Mucosa of descending colon (tissue), 3 donors: Measurements from ENCODE around the gene SRRM3. TPM values are rescaled to one million over a fixed set of nuclear protein-coding genes. Genes with fewer than 3 reads are reported as not detected.
A peak's percentile ranks its signal among the peaks of the same experiment; 100 is the strongest.

ENCODE experiments used
- ATAC-seq: fragments of 200-7000 bp; cut with Tn5 transposase; one replicate; pipeline ENCODE4 v1.9.1; 2020; ENCODE audit warnings: mild to moderate bottlenecking, moderate library complexity
- DNase-seq, 3 donors: peaks; one replicate each; pipeline ENCODE4 v3.0.0-alpha.2; 2020
- H3K36me3 ChIP-seq: fragments of 200-600 bp; one replicate; pipeline ENCODE4 v1.8.0; 2021; ENCODE audit warnings: low read depth, mild to moderate bottlenecking
- H3K4me1 ChIP-seq: fragments of 200-600 bp; one replicate; pipeline ENCODE4 v1.8.0; 2021; ENCODE audit warnings: low read depth, mild to moderate bottlenecking
- H3K4me3 ChIP-seq: fragments of 200-600 bp; one replicate; pipeline ENCODE4 v1.8.0; 2021; ENCODE audit warnings: mild to moderate bottlenecking
- H3K9me3 ChIP-seq: fragments of 200-600 bp; one replicate; pipeline ENCODE4 v1.8.0; 2021; ENCODE audit warnings: mild to moderate bottlenecking
- intact Hi-C, 2 donors: fragments of 100-400 bp; cut with DNase I in 1 of 2; cut with micrococcal nuclease in 1 of 2; formaldehyde crosslinking; loops; one replicate each; pipeline versions ENCODE4 v1.11.0 to v1.11.1; 2022; cut with DNase I, micrococcal nuclease
- total RNA-seq, 3 donors: library from RNA; stranded (reverse); fragmentation: NEBNext Ultra II Directional in 2 of 3; extraction: Animal tissue kit (Norgen Biotek cat#: 25700) in 2 of 3; gene quantifications; one replicate each; pipeline versions ENCODE4 v1.2.1 to v1.2.4, GENCODE V29; 2021 to 2023
- TF ChIP-seq, protein P1 (sequence below): fragments of 200-600 bp; IDR thresholded peaks from one replicate; pipeline ENCODE4 v1.8.0; 2022; ENCODE audit warnings: antibody characterized with exemption, mild to moderate bottlenecking
- donor health status: DM: no; HTN: no; CAD: no; lungs with moderate emphysema.
- donor health status: DM: no; HTN: no; CAD: no.
- donor health status: DM: no; HTN: yes; CAD: no.

SRRM3 gene
- total RNA-seq, 3 donors from 2014 or later = 0.43 to 3.2 (median 0.67) TPM

DNA sequence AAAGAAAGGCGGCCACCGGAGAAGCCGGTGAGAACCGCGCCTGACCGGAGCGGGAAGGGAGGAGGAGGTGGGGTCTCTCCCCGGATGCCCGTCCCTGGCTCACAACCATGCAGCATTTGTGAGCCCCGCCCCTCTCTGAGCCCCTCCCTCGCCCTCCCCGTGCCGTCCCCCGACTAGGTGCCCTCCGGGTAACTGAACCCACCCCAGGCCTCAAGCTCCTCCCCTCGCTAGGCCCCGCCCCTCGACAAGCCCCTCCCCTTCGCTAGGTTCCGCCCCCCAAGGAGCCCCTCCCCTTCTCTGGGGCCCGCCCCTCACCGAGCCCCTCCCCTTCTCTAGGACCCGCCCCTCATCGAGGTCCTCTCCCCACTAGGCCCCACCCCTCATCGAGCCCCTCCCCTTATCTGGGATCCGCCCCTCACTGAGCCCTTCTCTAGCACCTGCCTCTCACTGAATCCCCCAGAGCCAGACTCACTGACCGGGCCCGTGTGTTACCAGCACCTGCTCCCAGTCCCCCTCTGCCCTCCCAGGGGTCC lies 58.5 kb downstream of the SRRM3 start:
- H3K4me1 ChIP-seq = peaks cover 7% of the 10 kb centered on the region
- TF ChIP-seq, protein P1, sequence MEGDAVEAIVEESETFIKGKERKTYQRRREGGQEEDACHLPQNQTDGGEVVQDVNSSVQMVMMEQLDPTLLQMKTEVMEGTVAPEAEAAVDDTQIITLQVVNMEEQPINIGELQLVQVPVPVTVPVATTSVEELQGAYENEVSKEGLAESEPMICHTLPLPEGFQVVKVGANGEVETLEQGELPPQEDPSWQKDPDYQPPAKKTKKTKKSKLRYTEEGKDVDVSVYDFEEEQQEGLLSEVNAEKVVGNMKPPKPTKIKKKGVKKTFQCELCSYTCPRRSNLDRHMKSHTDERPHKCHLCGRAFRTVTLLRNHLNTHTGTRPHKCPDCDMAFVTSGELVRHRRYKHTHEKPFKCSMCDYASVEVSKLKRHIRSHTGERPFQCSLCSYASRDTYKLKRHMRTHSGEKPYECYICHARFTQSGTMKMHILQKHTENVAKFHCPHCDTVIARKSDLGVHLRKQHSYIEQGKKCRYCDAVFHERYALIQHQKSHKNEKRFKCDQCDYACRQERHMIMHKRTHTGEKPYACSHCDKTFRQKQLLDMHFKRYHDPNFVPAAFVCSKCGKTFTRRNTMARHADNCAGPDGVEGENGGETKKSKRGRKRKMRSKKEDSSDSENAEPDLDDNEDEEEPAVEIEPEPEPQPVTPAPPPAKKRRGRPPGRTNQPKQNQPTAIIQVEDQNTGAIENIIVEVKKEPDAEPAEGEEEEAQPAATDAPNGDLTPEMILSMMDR = no peak
- no peaks in the 10 kb centered on the region for H3K9me3 ChIP-seq
- intact Hi-C loops = no loop called here
- H3K4me3 ChIP-seq = no peak overlapping the region
- ATAC-seq (peak; percentile 78), DNase-seq (no peak)
- no peaks in the 10 kb centered on the region for H3K36me3 ChIP-seq

DNA sequence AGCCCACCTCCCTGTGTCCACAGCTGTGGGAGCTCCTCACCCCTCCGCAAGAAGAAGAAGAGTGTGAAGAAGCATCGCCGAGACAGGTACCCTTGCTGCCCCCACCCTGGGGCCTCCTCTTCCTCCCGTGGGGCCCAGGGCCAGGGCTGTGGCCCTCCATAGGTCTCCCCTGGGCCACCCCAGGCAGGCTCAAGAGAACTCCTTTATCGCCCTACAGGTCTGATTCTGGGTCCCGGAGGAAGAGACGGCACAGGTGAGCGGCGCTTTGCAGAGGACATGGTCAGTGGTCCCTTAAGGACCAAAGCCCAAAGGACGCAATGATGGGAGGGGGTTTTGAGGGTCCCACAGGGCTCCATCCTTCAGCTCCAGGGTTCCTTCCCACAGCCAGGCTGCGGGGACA lies 59.6 kb downstream of the SRRM3 start:
- intact Hi-C loops = no loop called here
- DNase-seq = no peak
- Histone ChIP-seq H3K4me3 (no peak overlapping the region), H3K9me3 (no peaks in the 10 kb centered on the region), H3K4me1 (peaks cover 7% of the 10 kb centered on the region), H3K36me3 (no peaks in the 10 kb centered on the region)
- no peak for ATAC-seq
- TF ChIP-seq, protein P1 = no peak

DNA sequence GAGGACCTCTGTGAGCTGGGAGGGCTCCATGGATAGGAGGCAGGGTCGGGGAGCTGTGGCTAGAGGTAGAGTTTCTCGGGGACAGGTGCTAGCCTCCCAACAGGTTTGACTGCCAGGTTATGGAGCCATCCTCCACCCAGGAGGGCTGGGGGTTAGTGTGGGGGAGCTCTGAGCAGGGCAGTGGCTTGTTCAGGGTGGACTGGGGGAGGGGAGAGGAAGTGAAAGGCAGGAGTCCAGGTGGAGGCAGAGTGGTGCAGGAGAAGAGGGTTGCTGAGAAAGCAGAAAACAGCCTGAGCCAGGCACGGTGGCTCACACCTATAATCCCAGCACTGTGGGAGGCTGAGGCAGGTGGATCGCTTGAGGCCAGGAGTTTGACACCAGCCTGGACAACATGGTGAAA lies 60.2 kb downstream of the SRRM3 start:
- Histone ChIP-seq H3K36me3 (no peaks in the 10 kb centered on the region), H3K4me1 (peaks cover 9% of the 10 kb centered on the region), H3K9me3 (no peaks in the 10 kb centered on the region), H3K4me3 (no peak overlapping the region)
- intact Hi-C loops = no loop called here
- DNase-seq = no peak
- TF ChIP-seq, protein P1 = no peak
- no peak for ATAC-seq

DNA sequence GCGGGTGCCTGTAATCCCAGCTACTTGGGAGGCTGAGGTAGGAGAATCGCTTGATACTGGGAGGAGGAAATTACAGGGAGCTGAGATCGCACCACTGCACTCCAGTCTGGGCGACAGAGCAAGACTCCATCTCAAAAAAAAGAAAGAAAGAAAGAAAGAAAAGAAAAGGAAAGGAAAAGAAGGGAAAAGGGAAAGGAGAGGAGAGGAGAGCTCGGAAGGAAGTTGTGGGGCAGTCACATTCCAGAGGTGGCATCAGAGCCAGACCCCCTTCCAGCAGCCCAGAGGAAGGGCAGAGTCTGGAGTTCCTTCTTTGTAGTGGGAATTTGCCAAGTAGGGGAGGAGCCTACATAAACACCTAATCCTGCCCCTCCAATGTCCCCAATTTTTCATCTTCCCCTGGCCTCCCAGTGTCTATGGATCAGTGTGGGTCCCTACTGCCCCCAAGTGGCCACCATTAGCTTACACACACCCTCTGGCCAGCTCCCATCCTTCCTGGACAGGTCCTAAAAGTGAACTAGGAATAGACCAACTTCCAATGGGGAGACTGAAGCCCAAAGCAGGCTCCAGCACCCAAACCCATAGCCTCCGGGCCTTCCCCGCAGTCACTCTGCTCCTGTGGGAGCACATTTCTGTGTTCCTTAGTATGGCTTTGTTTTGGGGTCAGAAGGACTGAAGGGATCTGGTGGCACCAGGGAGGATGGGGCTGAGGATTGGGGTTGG lies 61.1 kb downstream of the SRRM3 start:
- Histone ChIP-seq H3K36me3 (no peaks in the 10 kb centered on the region), H3K9me3 (no peaks in the 10 kb centered on the region), H3K4me1 (peaks cover 16% of the 10 kb centered on the region), H3K4me3 (no peak overlapping the region)
- ATAC-seq (peak; percentile 81), DNase-seq (peak in 2 of 3 donors; percentile 57 to 72)
- TF ChIP-seq, protein P1 = peak; percentile 42
- intact Hi-C loops = no loop called here

DNA sequence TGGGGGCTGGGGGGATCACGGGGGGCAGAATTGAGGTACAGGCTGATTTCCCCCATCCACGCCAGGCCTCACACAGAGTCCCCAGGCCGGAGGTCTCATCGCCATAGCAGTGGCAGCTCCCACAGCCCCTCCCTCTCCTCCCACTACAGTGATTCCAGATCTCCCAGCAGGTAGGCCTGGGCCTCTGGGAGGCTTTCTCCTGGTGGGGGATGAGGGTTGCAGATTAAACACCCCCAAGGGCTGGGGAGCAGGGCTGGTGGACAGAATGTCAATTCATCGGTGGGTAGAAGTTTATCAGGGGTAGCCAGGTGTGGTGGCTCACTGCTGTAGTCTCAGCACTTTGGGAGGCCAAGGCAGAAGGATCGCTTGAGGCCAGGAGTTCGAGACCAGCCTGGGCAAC lies 63.6 kb downstream of the SRRM3 start:
- Histone ChIP-seq H3K36me3 (no peaks in the 10 kb centered on the region), H3K9me3 (no peaks in the 10 kb centered on the region), H3K4me1 (peaks cover 8% of the 10 kb centered on the region), H3K4me3 (no peak overlapping the region)
- no peak for ATAC-seq
- TF ChIP-seq, protein P1 = no peak
- intact Hi-C loops = no loop called here
- DNase-seq = no peak
